HL-60 (cell line): ENCODE results near the gene NELFA.

Experiments
- CTCF ChIP-seq: IDR thresholded peaks from one replicate; pipeline ENCODE4 v1.5.1; 2011; ENCODE audit warnings: low read length, control low read depth, inconsistent platforms; ENCODE audit not compliant: insufficient read depth
- POLR2AphosphoS5 ChIP-seq: IDR thresholded peaks from 2 replicates; pipeline ENCODE4 v1.6.1; 2012; ENCODE audit warnings: low read depth

- TF ChIP-seq CTCF (no peak), POLR2AphosphoS5 (no peak)
Measured at GRCh38 chr4:2007804-2008670, 737 bp downstream of the NELFA start.
